NT2/D1 (cell line): ENCODE data around the gene CRLF2.
"Not testable (repeated sequence)": the region's sequence is repeated elsewhere in the genome, so short reads cannot be mapped to it uniquely, and the experiment has no call there.

Experiments used
- DNase-seq: peaks from one replicate; pipeline ENCODE4 v3.0.0-alpha.2; 2011; ENCODE audit warnings: low read depth, low spot score
- H3K27me3 ChIP-seq: 2 replicates; pipeline ENCODE4 v1.6.0; 2011; ENCODE audit warnings: mild to moderate bottlenecking; ENCODE audit not compliant: insufficient read length, insufficient read depth
- H3K36me3 ChIP-seq: 2 replicates; pipeline ENCODE4 v1.6.1; 2011; ENCODE audit warnings: mild to moderate bottlenecking, low read length, mixed read lengths; ENCODE audit not compliant: insufficient read depth, insufficient read length
- H3K4me1 ChIP-seq: 2 replicates; pipeline ENCODE4 v1.5.1; 2011; ENCODE audit not compliant: insufficient read depth, insufficient read length
- H3K4me3 ChIP-seq: 2 replicates; pipeline ENCODE4 v1.5.1; 2011; ENCODE audit warnings: low read depth; ENCODE audit not compliant: insufficient read length
- H3K9ac ChIP-seq: 2 replicates; pipeline ENCODE4 v1.6.0; 2011; ENCODE audit warnings: low read depth; ENCODE audit not compliant: insufficient read length
- H3K9me3 ChIP-seq: 2 replicates; pipeline ENCODE4 v1.5.1; 2011; ENCODE audit warnings: mild to moderate bottlenecking, low read length; ENCODE audit not compliant: insufficient read depth
- SUZ12 ChIP-seq: IDR thresholded peaks from 2 replicates; pipeline ENCODE4 v1.6.1; 2011; ENCODE audit not compliant: insufficient read length, insufficient read depth; ENCODE audit errors: extremely low read depth
- YY1 ChIP-seq: IDR thresholded peaks from 2 replicates; pipeline ENCODE4 v1.6.1; 2011; ENCODE audit not compliant: insufficient read length, insufficient read depth
- ZNF274 ChIP-seq: IDR thresholded peaks from 2 replicates; pipeline ENCODE4 v1.6.1; 2011; ENCODE audit warnings: mild to moderate bottlenecking, low read depth, low read length

Gene CRLF2

DNA sequence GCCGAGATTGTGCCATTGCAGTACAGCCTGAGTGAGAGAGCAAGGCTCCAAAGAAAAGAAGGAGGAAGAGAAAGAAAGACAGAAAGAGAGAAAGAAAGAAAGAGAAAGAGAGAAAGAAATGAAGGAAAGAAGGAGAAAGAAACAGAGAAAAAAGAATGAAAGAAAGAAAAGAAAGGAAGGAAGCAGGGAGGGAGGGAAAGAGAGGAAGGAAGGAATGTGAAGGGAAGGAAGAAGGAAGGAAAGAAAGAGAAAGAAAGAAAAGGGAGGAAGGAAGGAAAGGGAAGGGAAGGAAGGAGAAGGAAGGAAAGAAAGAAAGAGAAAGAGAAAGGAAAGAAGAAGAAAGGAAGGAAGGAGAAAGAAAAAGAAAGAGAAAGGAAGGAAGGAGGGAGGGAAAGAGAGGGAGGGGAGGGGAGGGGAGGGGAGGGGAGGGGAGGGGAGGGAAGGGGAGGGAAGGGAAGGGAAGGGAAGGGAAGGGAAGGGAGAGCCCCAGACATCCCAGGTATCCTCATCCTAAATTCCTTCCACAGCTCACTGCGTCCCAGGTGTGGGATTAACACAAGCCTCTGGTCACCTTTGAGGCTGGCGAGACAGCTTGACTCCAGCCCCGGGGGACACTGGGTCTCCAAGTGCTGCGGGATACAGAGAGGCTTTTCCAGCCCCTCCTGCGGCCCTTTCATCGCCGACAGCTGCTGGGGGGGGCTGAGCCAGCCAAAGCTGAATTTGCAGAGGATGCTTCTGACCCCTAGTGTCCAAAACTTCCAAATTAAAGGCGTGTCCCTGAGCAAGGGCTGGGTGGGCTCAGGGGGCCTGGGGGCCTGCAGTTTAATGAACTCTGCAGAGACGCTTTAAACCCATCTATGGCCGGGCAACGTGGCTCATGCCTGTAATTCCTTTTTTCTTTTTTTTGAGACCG, 32.0 kb upstream of the CRLF2 start:
- Histone ChIP-seq H3K9me3 (no peaks in the 10 kb centered on the region), H3K36me3 (no peaks in the 10 kb centered on the region), H3K9ac (no peak overlapping the region), H3K4me1 (peaks cover under 1% of the 10 kb centered on the region), H3K4me3 (peak overlapping the region; percentile 11), H3K27me3 (no peaks in the 10 kb centered on the region)
- peak; percentile 43 for DNase-seq
- TF ChIP-seq SUZ12, result no peak
- TF ChIP-seq ZNF274, result no peak

DNA sequence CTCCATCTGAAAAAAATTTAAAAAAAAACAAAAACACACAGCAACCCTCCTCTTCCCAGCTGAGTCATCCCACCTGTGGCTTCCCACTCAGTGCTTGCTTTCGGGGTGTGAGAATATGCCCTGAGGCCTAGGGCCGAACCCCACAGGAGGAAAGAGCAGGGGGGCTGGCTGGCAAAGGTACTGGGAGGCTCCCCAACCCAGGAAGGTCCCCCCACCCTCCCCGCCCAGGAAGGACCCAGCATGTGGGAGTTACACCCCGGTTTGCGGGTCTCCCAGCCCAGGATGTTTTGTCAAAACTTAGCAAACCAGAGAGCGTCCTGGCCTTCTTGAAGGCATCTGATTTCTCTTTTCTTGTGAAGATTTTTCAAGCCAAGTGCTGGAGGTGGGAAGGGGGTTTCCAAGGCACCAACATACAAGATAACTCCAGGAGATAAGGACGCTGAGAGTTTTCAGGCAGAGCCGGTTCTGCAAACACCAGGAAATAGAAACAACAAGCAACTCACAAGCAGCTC, 30.5 kb upstream of the CRLF2 start:
- Histone ChIP-seq H3K4me3 (no peak overlapping the region), H3K9ac (peak overlapping the region; percentile 32), H3K36me3 (no peaks in the 10 kb centered on the region), H3K27me3 (no peaks in the 10 kb centered on the region), H3K9me3 (no peaks in the 10 kb centered on the region), H3K4me1 (no peaks in the 10 kb centered on the region)
- no peak for TF ChIP-seq YY1
- no peak for TF ChIP-seq SUZ12
- TF ChIP-seq ZNF274, result no peak
- DNase-seq, result no peak

DNA sequence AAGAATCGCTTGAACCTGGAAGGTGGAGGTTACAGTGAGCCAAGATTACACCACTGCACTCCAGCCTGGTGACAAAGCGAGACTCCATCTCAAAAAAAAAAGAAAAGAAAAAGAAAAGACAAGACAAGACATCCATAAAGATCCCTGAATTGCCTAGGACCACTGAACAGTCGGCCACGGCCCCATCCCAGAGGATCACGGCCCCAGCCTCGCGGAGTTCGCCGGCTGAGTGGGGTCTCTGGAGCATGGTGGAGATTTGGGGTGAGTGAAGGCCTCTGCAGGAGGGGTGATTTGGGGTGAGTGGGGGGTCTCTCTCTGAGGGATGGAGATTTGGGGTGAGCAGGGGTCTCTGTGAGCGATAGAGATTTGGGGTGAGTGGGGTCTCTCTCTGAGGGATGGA, 28.1 kb upstream of the CRLF2 start:
- not testable (repeated sequence) for H3K9ac ChIP-seq, DNase-seq, H3K4me3 ChIP-seq, H3K27me3 ChIP-seq, H3K36me3 ChIP-seq, H3K4me1 ChIP-seq, H3K9me3 ChIP-seq

DNA sequence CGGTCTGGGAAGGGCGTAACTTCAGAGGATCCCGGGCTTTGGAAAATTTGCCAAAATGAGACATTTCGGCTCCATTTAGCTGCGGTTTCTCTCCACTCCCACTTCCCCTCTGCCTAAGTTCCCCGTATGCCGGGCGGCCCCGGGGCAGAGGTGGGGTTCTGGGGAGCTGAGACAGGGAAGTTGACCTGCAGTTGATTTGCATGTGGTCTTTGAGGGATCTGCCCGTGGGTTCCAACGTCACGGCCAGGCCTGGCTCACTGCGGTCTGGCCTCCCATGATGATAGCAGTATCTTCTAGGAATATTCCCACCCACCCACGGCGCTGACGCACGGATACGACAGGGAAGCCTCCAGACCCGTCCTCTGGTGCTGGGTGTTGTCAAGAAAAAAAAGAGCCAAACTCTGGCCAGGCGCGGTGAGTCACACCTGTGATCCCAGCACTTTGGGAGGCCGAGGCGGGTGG, 27.3 kb upstream of the CRLF2 start:
- Histone ChIP-seq H3K9me3 (no peaks in the 10 kb centered on the region), H3K4me1 (no peaks in the 10 kb centered on the region), H3K4me3 (no peak overlapping the region), H3K9ac (no peak overlapping the region), H3K36me3 (no peaks in the 10 kb centered on the region), H3K27me3 (no peaks in the 10 kb centered on the region)
- no peak for DNase-seq
- TF ChIP-seq SUZ12, result no peak
- no peak for TF ChIP-seq ZNF274
- no peak for TF ChIP-seq YY1

DNA sequence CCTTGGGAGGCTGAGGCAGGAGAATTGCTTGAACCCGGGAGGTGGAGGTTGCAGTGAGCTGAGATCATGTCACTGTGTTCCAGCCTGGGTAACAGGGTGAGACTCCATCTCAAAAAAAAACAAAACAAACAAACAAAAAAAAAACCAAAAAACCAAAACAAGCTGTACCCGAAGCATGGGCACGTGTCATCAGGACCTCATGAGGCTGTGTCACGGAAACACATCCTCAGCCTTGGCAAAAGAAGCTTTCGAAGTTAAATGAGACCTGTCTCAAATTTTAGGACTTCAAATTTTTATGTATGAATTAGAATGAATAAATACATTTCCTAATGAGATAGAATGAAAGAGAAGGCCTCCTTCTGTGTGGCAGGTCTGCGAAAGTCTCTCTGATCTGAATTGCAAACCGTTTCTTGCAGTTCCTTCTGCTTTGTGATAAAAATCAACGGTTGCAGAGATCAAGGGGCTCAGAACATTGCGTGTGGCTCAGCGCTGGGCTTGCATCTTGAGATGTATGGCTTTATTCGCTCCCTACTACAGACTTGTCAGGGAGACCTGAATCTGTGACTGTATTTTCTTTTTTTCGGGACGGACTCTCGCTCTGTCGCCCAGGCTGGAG, 19.5 kb upstream of the CRLF2 start:
- no peaks in the 10 kb centered on the region for H3K9me3 ChIP-seq
- no peaks in the 10 kb centered on the region for H3K27me3 ChIP-seq
- no peak for DNase-seq
- no peak for TF ChIP-seq SUZ12
- no peak for TF ChIP-seq ZNF274
- TF ChIP-seq YY1, result no peak
- H3K9ac ChIP-seq, result no peak overlapping the region
- no peaks in the 10 kb centered on the region for H3K36me3 ChIP-seq
- no peak overlapping the region for H3K4me3 ChIP-seq
- no peaks in the 10 kb centered on the region for H3K4me1 ChIP-seq

DNA sequence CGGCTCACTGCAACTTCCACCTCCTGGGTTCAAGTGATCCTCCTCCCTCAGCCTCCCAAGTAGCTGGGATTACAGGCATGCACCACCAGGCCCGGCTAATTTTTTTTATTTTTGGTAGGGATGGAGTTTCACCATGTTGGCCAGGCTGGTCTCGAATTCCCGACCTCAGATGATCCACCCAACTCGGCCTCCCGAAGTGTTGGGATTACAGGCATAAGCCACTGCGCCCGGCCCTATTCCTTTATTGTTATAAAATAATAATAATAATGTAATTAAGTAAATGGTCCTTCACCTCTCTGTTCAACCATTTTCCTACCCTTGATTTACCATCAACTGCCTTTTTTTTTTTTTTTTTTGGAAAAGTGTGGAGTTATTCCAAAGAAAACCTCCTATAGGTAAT, 15.7 kb upstream of the CRLF2 start:
- not testable (repeated sequence) for H3K36me3 ChIP-seq, DNase-seq, H3K4me3 ChIP-seq, H3K27me3 ChIP-seq, H3K4me1 ChIP-seq, H3K9ac ChIP-seq
- peaks cover 13% of the 10 kb centered on the region for H3K9me3 ChIP-seq

DNA sequence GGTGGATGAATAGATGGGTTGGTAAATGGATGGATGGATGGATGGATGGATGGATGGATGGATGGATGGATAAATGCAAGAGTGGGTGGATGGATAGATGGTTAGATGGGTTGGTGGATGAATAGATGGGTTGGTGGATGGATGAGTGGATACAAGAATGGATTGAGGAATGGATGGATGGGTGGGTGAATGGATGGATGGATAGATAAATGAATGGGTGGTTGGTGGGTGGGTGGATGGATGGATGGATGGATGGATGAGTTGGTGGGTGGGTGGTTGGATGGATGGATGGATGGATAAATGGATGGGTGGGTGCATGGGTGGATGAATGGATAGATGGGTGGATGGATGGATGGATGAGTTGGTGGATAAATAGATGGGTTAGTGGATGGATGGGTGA, 13.8 kb upstream of the CRLF2 start:
- Histone ChIP-seq H3K27me3 (no peaks in the 10 kb centered on the region), H3K36me3 (no peaks in the 10 kb centered on the region), H3K9ac (no peak overlapping the region), H3K9me3 (peaks cover 24% of the 10 kb centered on the region), H3K4me1 (no peaks in the 10 kb centered on the region), H3K4me3 (no peak overlapping the region)
- no peak for TF ChIP-seq SUZ12
- no peak for TF ChIP-seq ZNF274
- TF ChIP-seq YY1, result no peak
- DNase-seq, result no peak
